Keratinocyte (primary cell): ENCODE measurements around the gene FBXO34.

Experiments used
- CTCF ChIP-seq, 3 experiments: IDR thresholded peaks in 1 of 3; conservative IDR thresholded peaks in 1 of 3; optimal IDR thresholded peaks in 1 of 3; 2 replicates in 2 of 3; 3 replicates in 1 of 3; pipeline versions ENCODE3 to v1.5.1; 2011; ENCODE audit warnings: low read length in 3 of 3, mild to moderate bottlenecking in 3 of 3, moderate library complexity in 2 of 3, control low read depth in 1 of 3, inconsistent platforms in 1 of 3; ENCODE audit not compliant: insufficient read depth in 2 of 3; ENCODE audit errors: extremely low read depth in 1 of 3
- EZH2 ChIP-seq: IDR thresholded peaks from one replicate; pipeline ENCODE4 v1.6.1; 2012; ENCODE audit warnings: inconsistent platforms, mild to moderate bottlenecking, low read length, moderate library complexity

- TF ChIP-seq CTCF (optimal IDR thresholded peaks at IDR 0.05 in 1 of 3, IDR thresholded peaks at IDR 0.05 in 1 of 3, conservative IDR thresholded peaks at IDR 0.05 in 1 of 3; ENCODE audit: extremely low read depth in 1 of 3, insufficient read depth in 2 of 3, low read length in 3 of 3) (no peak), EZH2 (no peak)
These were observed 110.3 kb downstream of the FBXO34 start for GRCh38 chr14:55381561-55381960.
